ENCODE data around the gene CLEC16A.

Gene CLEC16A

DNA sequence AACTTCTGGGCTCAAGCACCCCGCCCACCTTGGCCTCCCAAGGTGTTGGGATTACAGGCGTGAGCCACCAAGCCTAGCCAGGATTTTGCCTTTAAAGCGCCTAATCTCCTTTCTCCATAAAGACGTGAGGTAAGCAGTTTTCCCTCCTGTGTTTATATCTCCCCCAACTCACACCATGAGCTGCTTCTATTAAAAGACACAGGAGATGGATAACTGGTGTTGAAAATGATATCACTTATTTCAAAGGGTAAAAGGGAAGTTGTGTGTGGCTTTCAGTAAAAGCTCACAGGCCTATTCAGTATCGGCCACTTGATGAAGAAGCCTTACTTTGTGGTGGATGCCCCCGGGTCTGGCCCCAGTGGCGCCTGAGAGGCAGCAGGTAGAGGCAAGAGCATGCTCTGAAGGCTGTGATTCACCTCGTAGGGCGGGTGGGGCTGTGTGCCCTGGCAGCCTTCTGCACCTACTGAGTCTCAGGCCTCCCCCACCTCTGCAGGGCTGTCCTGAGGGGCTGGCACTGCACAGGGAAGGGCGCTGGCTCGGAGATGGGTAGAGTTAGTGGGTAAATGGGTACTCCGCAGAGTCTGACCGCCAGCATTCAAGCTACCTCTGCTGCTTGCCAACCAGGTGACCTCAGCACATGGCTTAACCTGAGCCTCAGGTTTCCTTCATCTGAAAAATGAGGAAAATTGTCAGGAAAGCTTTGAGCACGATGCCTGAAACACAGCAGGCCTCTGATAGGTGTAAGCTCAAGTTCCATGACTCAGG is 146.8 kb downstream of the CLEC16A start:
- DNase-seq = no peak

DNA sequence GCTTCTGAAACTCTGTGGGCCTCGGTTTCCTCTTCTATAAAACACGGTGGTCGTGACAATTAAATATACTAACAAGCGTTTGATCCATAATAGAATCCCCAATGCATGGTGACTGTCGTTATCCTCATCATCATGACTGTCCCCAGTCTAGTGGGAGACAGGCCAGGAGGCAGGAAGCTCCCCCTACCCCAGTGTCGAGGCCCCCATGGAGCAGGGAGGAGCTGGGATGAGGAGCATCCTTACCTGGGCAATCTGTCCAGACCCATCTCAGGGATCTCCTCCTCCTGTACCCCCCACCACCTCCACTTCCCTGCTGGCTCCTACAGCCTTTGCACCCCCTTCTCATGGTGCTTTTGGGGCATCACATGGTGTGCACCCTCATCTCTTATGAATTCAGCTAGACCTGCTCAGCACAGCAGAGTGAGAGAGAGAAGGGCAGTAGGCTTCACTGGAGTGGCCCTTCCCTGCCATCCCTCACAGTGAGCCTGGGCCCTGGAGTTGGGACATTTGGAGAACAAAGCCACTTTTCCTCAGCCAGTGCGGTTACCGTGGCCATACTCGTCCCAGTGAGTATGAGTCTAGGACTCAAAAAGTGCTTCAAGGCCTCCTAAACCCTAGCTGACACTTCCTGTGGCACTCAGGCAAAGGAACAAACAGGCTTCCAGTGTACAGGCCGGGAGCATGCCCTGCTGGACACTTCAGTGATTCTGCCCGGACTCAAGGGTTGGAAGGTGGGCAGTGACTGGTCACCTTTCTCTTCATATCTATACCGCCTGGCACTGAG is 148.6 kb downstream of the CLEC16A start:
- no peak for DNase-seq

DNA sequence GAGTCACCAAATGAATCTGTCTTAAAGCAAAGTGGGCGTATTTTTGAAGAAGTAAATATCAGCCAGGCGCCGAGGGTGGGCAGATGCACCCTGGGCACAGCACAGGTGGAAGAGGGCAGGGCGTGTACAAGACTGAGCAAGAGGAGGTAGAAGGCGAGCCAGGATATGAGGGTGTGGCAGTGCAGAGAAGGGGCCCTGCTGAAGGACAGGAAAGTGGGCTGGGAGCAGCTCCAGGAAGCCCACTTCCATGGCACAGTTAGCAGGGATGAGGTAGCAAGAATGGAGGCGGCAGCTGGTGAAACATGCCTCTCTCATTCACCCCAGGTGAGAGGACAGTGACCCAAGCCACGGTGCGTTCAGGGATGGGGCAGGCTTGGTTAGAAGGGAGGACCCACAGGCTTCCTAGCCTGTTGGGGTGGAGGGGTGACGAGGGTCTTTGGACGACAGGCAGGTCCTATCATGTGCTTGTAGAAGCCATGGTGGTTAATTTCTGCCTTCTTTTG is 149.3 kb downstream of the CLEC16A start:
- DNase-seq = no peak

DNA sequence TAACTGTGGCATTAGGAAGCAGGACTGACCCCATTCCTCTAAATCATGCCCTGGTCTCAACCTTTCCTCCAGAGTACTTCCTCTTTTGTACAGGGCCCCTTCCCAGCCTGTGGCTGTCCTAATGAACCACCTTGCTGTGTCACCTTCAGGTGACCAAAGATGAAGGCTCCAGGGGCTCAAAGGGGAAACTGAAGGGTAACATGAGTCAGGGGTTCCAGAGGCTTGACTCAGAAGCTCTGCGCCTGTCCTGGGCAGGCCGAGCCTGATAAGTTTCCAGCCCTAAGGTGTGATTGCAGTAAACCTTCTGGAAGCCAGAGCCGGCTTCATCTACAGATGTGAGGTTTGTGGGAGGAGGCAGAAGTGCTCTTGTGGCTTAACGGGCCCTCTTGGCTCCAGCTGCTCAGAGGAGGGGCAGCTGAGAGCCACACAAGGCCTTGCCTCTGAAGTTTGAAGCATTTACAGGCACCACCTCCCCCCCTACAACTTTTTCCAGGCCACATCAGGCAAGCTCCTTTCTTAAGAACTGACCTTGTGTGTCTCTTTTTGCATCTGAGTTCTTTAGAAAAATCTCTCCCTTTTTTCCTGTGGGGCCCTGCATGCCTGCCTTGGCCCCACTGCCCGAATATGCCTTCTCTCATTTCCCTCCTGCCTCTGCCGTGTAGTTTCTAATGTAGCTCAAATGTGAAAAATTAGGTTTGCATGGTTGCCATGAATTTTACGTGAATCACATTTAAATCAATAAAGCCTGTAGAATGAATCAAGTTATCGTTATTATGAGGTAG is 149.9 kb downstream of the CLEC16A start:
- no peak for DNase-seq

DNA sequence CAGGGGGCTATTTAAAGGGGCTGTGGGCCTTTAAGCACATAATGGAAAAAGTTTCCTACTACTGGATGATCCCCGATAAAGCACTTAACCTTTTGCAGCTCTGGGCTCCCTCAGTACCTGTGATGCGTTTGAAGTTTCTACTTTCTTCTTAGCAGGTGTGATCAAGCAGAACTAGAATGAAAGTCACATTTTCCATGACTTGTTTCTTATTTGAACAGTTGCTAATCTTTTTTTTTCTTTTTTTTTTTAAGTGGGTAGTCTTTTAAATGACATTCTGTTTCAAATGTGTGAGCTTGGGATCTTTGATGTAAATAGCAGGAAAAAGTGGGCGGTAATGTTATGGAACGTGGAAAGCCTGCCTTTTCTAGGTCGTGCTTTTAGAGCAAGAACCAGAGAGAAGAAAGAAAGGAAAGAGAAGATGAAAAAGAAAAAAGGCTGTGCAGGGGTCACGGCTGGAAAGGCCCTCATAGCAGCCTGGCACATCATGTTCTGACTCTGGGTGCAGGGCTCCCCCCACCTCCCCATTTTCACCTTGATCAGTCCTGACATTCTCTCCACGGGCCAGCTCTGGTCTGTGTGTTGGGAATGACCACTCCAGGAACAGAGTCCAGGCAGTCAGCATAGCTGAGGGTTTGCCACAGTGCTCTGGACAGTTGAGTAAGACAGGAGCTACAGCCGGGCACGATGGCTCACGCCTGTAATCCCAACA is 150.6 kb downstream of the CLEC16A start:
- DNase-seq = no peak

DNA sequence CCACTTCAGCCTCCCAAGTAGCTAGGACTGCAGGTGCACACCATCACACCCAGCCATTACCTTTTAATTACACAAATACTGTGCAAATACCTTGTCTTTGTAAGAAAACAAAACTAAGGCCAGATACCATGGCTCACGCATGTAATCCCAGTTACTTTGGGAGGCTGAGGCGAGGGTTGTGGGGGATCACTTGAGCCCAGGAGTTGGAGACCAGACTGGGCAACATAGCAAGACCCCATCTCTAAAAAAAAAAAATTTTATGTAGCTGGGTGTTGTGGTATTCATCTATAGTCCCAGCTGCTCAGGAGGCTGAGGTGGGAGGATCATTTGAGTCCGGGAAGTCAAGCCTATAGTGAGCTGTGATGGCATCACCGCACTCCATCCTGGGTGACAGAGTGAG is 151.6 kb downstream of the CLEC16A start:
- DNase-seq = no peak

DNA sequence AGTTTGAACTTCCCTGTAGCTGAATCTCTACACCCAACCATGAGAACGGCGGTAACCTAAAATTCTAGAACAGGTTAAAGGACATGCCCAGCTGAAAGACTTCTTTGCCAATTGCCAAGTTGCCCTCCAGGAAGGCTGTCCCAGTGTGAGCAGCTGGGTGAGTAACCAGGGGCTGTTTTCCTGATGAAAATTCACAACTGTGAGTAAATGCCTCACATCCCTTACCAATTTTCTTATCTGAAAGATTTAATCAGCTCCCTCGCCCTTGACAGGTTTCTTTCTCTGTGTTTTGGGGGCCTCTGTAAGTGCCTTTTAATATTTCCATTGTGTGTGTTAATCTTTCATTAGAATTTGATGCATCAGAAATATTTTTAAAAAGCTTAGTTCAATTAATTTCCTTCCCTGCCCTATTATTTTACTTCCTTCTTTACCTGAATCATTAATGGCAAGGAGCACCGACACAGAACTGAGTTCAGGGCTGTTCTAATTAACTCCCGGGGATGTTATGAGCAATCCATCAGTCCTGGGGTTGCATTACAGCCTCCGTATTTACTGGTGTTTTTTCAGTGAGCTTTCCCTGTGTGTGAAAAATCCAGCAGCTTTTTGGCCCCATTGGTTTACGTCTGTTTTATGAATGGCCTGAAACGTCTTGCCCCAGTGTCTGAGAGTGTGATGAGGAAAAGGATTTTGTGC is 152.9 kb downstream of the CLEC16A start:
- no peak for DNase-seq

DNA sequence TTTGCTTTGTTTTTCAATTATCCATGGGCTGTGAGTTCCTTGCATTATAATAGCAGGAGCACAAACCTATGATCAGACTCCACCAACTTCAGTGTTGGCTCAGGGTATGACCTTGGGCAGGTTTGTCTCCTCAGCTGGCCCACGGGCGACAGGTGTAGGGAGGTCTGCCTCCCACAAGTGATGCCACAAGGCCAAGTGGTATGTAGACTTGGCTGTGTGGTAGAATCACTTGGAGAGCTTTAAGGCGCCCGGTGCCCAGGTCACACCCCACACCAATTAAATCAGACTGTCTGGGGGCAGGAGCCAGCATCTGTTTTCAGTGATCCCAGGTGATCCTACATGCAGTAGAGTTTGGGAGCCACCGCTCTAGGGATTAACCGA is 153.4 kb downstream of the CLEC16A start:
- no peak for DNase-seq

DNA sequence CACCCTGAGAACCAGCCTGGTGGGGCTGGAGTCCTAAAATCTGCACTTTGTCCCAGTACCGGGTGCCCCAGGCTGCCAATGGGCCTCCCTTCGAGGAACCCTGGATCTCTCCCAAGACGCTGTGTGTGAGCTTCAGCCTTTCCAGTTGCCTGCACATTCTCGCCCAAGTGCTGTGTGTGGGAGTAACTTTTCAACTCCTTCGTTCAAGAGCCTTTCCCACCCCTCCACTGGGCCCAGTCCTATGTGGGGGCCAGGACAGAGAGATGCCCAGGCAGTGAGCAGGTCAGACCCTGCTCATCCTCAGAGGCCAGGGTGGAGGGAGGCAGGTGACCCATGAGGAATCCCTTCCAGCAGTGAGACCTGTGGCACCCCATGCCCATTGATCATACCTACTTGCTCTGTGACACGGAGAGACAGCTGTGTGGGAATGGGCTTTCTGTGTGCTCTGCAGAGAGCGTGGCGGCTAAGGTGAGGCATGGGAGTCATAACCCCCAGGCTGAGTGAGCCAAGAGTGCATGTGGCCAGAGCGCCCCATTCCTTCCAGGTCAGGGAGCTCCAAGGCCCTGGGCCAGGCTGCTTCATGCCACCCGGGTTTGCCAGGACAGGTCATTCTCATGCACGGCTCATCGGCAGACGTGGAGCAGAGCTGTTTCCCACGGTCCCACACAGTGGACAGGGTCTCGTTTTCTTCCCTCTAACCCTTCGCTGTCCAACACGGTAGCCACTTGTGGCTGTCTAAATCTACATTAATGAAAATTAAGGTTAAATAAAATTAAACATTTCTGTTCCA is 154.4 kb downstream of the CLEC16A start:
- no peak for DNase-seq

DNA sequence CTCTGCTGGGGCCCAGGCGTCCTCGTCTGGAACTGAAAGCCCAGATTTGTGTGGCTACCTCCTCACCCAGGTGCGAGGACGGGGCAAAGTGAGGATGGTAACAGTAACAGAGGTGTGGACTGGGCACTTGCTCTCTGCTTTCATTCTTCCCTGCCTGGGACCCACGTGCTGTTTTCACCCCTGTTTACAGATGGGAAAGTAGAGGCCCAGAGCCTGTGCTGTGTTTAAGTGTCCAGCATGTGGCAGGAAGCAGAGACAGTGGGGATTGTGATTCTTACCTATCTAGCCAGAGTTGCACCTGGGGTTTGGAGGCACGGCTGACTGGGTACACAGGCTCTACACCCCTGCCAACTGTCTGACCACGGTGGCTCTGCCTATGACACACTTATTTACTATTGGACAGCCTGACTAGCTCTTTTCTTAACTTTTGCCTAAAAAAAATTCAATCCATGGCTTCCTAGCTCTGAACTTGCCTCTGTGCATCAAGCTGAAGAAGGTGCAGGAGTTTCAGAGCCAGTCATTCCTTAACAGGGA is 155.4 kb downstream of the CLEC16A start:
- no peak for DNase-seq

DNA sequence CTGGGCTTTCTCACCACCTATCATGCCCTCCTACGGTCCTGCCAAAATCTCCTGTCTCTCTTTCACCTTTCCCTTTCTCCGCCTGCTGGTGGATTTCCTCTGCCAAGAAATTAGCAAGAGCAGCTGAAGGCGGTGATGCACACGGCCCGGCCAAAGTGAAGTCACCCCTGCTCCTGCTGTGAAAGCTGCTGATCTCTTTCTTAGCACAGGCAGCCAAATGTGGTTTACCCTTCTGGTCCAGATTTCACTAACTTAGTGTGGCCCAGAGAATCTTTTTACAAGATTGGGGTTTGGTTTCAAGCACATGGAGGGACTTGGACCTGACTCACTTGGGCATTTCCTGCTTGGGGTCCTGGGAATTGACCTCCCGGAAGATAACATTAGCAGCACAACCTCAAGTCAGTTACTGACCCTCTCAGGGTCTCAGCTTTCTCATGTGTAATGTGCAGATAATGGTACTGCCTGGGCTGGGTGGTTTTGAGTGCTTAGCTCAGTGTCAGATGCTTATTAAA is 155.9 kb downstream of the CLEC16A start:
- no peak for DNase-seq

DNA sequence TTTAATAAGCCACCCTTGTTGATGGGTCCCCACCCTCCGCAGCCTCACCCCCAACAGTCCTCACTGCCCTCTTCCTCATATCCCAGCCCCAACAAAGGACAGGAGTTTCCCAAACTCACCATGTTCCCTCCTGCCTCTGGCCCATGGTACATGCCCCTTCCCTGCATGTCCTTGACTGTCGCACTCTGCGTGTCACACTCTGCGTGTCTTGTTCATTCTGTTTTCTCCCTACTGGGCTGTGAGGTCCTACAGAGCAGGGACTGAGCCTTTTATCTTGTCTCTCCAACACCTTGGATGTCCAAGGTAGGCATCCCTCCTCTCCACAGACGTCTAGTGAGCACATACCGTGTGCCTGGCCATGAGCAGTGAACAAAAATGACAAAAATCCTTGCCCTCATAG is 156.9 kb downstream of the CLEC16A start:
- no peak for DNase-seq

DNA sequence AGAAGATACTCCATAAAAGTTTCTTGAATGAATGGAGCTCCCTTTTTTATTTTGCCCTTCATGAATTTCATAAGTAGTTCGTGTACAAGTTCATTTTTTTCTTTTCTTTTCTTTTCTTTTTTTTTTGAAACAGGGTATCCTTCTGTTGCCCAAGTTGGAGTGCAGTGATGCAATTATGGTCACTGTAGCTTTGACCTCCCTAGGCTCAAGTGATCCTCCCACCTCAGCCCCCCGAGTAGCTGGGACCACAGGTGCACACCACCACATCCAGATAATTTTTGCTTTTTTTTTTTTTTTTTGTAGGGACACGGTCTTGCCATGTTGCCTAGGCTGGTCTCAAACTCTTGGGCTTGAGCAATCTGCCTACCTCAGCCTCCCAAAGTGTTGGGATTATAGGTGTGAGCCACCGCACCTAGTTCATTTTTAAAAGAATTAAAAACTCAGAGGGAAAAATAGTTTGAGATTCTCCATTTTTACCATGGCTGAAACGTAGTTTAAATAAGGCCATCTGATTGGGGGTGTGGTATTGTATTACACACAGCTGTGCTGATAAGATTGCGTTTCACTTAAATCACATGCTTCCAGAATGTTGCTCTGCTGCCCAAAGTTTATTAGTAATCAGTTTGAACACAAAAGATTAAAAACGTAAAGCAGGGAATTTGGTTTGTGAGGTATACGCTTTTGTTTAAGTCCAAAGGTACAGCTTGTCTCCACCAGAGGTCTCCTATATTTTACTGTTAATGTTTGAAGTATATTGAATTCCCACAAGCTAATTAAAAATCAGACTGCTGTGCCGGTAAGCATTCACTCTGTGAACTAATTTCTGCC is 157.5 kb downstream of the CLEC16A start:
- no peak for DNase-seq

DNA sequence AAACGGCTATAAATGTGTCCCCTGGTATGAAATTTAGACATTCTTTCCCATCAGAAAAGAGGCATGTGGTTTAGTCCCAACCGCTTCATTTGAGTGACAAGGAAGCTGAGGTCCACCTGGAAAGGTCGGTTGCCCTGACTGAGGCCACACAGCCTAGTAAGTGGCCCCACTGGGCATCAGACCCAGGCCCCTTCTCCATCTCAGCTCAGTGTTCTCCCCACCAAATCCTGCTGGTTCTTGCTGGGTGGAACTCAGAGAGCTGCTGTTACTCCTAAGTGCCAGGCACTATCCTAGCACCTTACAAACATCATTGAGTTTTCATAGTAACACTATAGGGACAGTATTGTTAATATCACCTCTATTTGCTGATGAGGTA is 158.1 kb downstream of the CLEC16A start:
- DNase-seq = no peak

DNA sequence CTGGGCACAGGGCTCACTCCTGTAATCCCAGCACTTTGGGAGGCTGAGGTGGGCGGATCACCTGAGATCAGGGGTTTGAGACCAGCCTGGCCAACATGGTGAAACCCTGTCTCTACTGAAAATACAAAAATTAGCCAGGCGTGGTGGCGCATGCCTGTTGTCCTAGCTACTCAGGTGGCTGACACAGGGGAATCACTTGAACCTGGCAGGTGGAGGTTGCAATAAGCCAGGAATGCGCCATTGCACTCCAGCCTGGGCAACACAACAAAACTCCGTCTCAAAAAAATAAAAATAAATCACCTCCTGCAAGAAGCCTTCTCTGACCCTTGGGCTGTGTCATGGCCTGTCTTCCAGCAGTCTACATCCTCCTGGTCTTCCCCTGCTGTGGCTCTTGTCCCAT is 158.9 kb downstream of the CLEC16A start:
- DNase-seq = peak; percentile 52

DNA sequence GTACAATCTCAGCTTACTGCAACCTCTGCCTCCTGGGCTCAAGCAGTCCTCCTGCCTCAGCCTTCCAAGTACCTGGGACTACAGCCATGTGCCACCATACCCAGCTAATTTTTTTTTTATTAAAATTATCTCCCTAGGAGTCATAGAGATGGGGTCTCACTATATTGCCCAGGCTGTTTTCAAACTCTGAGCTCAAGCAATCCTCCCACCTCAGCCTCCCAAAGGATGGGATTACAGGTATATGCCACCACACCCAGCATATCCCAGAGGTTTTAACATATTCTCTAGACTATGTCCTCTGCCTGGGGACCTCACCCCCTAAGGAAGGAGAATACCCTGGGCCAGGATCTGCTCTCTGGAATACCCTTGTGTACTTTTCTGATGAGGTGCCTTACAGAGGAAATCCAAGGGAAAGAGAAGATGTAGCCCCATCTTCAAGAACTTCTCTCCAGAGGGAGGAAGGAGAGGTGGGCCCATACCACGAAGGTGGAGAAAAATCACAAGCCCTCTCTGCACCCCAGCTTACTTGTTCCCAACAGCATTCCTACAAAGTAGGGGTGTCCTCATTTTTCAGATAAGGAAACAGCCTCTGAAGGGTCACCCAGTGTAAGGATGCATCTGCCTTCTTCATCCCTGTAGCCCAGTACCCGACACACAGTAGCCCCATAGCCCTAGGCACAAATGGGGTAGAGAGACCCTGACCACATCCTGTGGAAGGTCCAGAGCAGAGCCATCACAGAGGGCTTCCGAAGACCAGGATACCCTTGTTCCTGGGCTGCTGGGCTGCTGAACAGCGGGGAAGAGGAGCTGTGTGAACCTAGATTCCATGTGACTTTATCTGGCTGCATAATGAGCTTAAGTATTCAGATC is 160.0 kb downstream of the CLEC16A start:
- no peak for DNase-seq

DNA sequence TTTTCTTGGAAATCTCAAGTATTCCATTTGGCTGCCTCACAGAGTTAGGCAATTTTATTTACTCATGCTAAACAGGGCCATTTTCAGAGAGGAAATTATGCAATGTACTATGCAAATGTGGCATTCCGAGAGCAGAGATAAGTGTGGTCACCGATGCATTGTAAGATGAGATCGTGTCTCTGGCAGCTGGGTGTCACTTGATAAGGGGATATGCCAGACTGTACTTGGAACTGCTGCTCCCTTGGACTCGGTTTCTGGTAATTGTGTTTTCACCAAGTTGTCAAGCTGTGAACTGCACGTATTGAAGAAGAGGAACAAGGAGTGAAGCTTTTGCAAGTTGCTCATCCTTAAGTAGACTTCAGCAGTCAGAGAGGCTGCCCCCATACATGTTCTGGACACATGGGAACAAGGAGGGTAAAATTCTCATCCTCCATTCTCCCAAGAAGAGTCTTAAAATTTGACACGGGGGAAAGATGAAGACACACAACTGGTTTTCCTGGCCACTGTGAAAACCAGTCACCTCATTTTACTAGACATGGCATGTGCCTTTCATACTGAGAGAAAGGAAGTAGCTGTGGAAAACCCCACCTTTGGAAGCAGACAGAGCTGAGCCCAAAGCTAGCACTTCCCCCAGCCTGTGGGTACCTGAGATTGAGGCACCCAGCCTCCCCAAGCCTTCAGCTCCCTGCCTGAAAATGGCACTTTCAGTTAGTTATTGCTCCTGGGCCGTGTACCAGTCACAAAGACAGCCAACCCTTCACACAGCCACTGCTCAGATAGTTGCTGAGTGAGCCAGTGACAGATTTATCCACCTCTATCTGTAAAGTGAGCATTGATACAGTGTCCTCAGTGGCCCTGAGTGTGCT is 160.9 kb downstream of the CLEC16A start:
- peak; percentile 83 for DNase-seq

DNA sequence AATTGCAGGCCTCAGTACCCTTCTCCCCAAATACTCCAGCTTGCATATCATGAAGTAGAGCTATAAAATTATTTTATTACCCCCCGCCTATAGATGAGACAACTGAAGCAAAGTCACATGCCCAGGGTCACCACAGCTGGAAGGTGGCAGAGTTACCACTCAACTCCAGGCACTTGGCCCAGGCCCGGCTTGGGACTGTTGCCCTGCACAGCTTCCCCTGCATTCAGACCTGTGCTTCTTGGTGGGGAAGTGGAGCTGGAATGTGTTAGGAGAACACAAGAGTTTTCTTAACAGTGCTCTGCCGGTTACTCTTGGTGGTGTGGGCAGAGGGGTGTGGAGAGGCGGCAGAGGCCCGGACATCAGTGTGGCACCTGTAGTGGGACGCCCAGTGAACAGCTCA is 162.4 kb downstream of the CLEC16A start:
- DNase-seq = no peak

Data from NCI-H2029 (cell line).